OCI-LY7 (cell line): Measurements from ENCODE around the gene SELPLG.

Experiments
- CTCF ChIP-seq: fragments of 200-600 bp; sonication (generic); conservative IDR thresholded peaks from 2 replicates; pipeline ENCODE4 v1.5.1; 2014; ENCODE audit warnings: mild to moderate bottlenecking, antibody characterized with exemption, low read length, moderate library complexity, mixed read lengths
- EZH2phosphoT487 ChIP-seq: fragments of 200-600 bp; sonication (generic); IDR thresholded peaks from 2 replicates; pipeline ENCODE4 v1.6.1; 2018; ENCODE audit warnings: low read depth, borderline replicate concordance, mild to moderate bottlenecking, mixed run types, antibody characterized with exemption, low read length, moderate library complexity, mixed read lengths

GRCh38 chr12:108657130-108657745 is 23.5 kb upstream of the SELPLG start:
- TF ChIP-seq CTCF (no peak), EZH2phosphoT487 (no peak)
